Prostate gland (tissue), 2 donors: ENCODE results near the gene RDH14.

Experiments used
- POLR2A ChIP-seq: fragments of 450-650 bp; IDR thresholded peaks from one replicate; pipeline ENCODE4 v1.6.1; 2016; ENCODE audit warnings: antibody characterized with exemption, mild to moderate bottlenecking
- POLR2AphosphoS5 ChIP-seq: sonication (generic); formaldehyde crosslinking; IDR thresholded peaks from one replicate; pipeline ENCODE4 v1.6.1; 2017; ENCODE audit warnings: antibody characterized with exemption
- TF ChIP-seq, protein P1 (sequence below), 4 experiments: fragments of 200-600 bp in 2 of 4; fragments of 450-650 bp in 2 of 4; sonication (generic) in 2 of 4; IDR thresholded peaks; 1 replicate in 3 of 4; 2 replicates in 1 of 4; pipeline ENCODE4 v1.5.1; 2016 to 2019; ENCODE audit warnings: antibody characterized with exemption in 4 of 4, mild to moderate bottlenecking in 2 of 4, moderate library complexity in 2 of 4

DNA sequence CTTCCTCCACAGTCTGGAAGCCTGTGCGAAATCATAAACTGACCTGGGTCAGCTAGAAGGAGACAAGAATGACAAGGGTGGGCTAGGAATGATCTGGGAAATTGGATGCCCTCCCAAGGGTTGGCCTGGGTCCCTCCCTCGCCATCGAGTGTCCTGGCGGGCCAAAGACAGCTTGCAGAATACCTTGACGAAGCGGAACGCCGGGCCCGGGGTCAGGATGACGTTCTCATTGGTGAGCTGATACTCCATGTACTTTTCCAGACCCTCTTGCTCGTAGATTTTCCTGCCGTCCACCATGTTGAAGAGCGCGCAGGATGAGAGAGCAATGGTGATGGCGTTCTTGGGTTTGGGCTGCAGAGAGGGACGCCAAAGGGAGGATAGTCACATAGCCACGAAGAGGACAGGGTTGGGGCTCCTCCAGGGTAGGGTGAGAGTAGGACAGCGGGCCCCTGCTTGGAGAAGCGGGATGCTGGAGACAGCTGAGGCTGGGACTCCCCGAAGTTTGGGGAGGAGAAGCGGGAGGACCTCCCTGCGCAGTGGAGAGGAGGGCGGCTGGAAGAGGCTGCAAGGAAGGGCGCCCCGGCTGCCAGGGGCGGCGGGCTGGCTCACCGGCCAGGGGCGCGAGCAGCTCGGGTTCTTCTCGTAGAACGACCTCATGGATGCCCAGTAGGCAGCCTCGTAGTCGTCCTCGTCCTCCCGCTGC is 23.6 kb upstream of the RDH14 start:
- TF ChIP-seq, protein P1, sequence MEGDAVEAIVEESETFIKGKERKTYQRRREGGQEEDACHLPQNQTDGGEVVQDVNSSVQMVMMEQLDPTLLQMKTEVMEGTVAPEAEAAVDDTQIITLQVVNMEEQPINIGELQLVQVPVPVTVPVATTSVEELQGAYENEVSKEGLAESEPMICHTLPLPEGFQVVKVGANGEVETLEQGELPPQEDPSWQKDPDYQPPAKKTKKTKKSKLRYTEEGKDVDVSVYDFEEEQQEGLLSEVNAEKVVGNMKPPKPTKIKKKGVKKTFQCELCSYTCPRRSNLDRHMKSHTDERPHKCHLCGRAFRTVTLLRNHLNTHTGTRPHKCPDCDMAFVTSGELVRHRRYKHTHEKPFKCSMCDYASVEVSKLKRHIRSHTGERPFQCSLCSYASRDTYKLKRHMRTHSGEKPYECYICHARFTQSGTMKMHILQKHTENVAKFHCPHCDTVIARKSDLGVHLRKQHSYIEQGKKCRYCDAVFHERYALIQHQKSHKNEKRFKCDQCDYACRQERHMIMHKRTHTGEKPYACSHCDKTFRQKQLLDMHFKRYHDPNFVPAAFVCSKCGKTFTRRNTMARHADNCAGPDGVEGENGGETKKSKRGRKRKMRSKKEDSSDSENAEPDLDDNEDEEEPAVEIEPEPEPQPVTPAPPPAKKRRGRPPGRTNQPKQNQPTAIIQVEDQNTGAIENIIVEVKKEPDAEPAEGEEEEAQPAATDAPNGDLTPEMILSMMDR (IDR thresholded peaks at IDR 0.05) = no peak
- TF ChIP-seq POLR2A = no peak
- TF ChIP-seq POLR2AphosphoS5 = no peak
